CD4-positive, alpha-beta T cell (primary cell): ENCODE results near the gene ZNF330. TPM values are rescaled to one million over a fixed set of nuclear protein-coding genes. Genes with fewer than 3 reads are reported as not detected.

Experiments used
- ATAC-seq: fragments of 200-7000 bp; cut with Tn5 transposase; one replicate; pipeline ENCODE4 v1.10.0; 2022; ENCODE audit warnings: mild to moderate bottlenecking; ENCODE audit not compliant: poor library complexity
- CTCF ChIA-PET: fragments of 350-600 bp; sonication (Branson Sonifier 250); formaldehyde crosslinking; loops from one replicate; lab custom pipeline; 2021; ENCODE audit warnings: antibody characterized with exemption, inconsistent platforms; lab: Charles Lee
- POLR2A ChIA-PET: fragments of 350-600 bp; sonication (Branson Sonifier 250); formaldehyde crosslinking; loops from one replicate; lab custom pipeline; 2021; ENCODE audit warnings: antibody characterized with exemption, inconsistent platforms; lab: Charles Lee
- DNase-seq, 14 experiments: peaks; one replicate each; pipeline ENCODE4 v3.0.0-alpha.2; 2013 to 2020; ENCODE audit warnings: mixed read lengths in 2 of 14
- H3K27ac ChIP-seq, 2 donors: one replicate each; pipeline versions ENCODE4 v1.5.1 to v1.7.0; 2013; ENCODE audit warnings: low read length in 2 of 2, low read depth in 1 of 2, mild to moderate bottlenecking in 1 of 2
- H3K27me3 ChIP-seq, 2 experiments: 1 replicate in 1 of 2; 2 replicates in 1 of 2; pipeline versions ENCODE4 v1.6.1 to v1.7.0; 2013; ENCODE audit warnings: low read length in 2 of 2, control low read depth in 1 of 2, mild to moderate bottlenecking in 1 of 2, moderate library complexity in 1 of 2; ENCODE audit not compliant: insufficient read depth in 2 of 2, control insufficient read depth in 1 of 2
- H3K36me3 ChIP-seq: one replicate; pipeline ENCODE4 v1.6.1; 2013; ENCODE audit warnings: low read length, control low read depth; ENCODE audit not compliant: insufficient read depth
- H3K4me1 ChIP-seq: one replicate; pipeline ENCODE4 v1.6.1; 2013; ENCODE audit warnings: low read length, control low read depth; ENCODE audit not compliant: insufficient read depth
- H3K4me3 ChIP-seq: one replicate; pipeline ENCODE4 v1.5.1; 2013; ENCODE audit warnings: mild to moderate bottlenecking, low read length, moderate library complexity
- H3K9me3 ChIP-seq, 2 experiments: 1 replicate in 1 of 2; 2 replicates in 1 of 2; pipeline versions ENCODE4 v1.6.1 to v1.7.0; 2013; ENCODE audit warnings: low read length in 2 of 2, mild to moderate bottlenecking in 2 of 2, control low read depth in 1 of 2, moderate library complexity in 1 of 2; ENCODE audit not compliant: control insufficient read depth in 1 of 2, insufficient read depth in 1 of 2
- H3K27ac Mint-ChIP-seq: one replicate; pipeline ENCODE4 v1.8.0; 2020; ENCODE audit warnings: mixed read lengths
- H3K27me3 Mint-ChIP-seq: one replicate; pipeline ENCODE4 v1.8.0; 2021; ENCODE audit warnings: mixed read lengths
- H3K36me3 Mint-ChIP-seq: one replicate; pipeline ENCODE4 v1.8.0; 2021; ENCODE audit warnings: low read depth, mixed read lengths
- H3K4me1 Mint-ChIP-seq: one replicate; pipeline ENCODE4 v1.8.0; 2021; ENCODE audit warnings: low read depth, mixed read lengths
- H3K4me3 Mint-ChIP-seq: one replicate; pipeline ENCODE4 v1.8.0; 2020; ENCODE audit warnings: mild to moderate bottlenecking, mixed read lengths
- H3K9me3 Mint-ChIP-seq: one replicate; pipeline ENCODE4 v1.8.0; 2020; ENCODE audit warnings: mixed read lengths
- CTCF ChIP-seq: fragments of 200-600 bp; IDR thresholded peaks from one replicate; pipeline ENCODE4 v1.8.0; 2022; ENCODE audit warnings: antibody characterized with exemption, mild to moderate bottlenecking
- intact Hi-C, 2 experiments: fragments of 100-400 bp; cut with DNase I in 1 of 2; cut with micrococcal nuclease in 1 of 2; formaldehyde crosslinking; loops; one replicate each; pipeline versions ENCODE4 v1.15.1 to v1.9.0; 2023 to 2025; cut with DNase I, micrococcal nuclease
- total RNA-seq, 174 experiments: library from RNA in 2 of 174; stranded (reverse) in 2 of 174; gene quantifications; one replicate each; pipeline ENCODE4 v1.2.3 and lab custom pipeline; 2021 to 2026

ZNF330 gene
- total RNA-seq, 2 experiments from 2014 or later: 41.1 to 43.8 TPM

- Mint-ChIP-seq H3K27me3 (no peaks in the 10 kb centered on the region), H3K4me3 (no peak overlapping the region), H3K36me3 (no peaks in the 10 kb centered on the region), H3K4me1 (no peaks in the 10 kb centered on the region), H3K9me3 (no peaks in the 10 kb centered on the region), H3K27ac (no peak overlapping the region)
- ChIA-PET POLR2A (no interaction called here), CTCF (no interaction called here)
- Histone ChIP-seq H3K36me3 (no peaks in the 10 kb centered on the region), H3K4me3 (no peak overlapping the region), H3K27me3 (no peaks in the 10 kb centered on the region), H3K27ac (no peak overlapping the region), H3K4me1 (no peaks in the 10 kb centered on the region), H3K9me3 (no peaks in the 10 kb centered on the region)
- no peak for DNase-seq
- TF ChIP-seq CTCF: no peak
- intact Hi-C loops: no loop called here
- ATAC-seq: no peak
Measured at GRCh38 chr4:141247430-141247780, 26.7 kb downstream of the ZNF330 start.

DNA sequence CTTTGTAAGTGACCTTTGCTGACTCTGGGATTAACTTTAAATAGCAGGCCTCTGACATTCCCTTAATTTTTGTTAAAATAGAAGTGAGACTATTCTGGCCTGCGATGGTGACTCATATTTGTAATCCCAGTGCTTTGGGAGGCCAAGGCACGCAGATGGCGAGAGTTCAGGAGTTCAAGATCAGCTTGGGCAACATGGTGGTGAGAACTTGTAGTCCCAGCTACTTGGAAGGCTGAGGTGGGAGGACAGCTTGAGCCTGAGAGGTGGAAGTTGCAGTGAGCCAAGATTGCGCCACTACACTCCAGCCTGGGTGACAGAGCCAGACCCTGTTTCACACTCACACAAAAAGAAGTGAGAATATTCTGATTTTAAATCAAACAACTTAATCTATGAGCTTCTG, 27.3 kb downstream of the ZNF330 start:
- no peak overlapping the region for H3K27ac Mint-ChIP-seq
- ATAC-seq: no peak

GRCh38 chr4:141248486-141248885, 27.8 kb downstream of the ZNF330 start:
- H3K4me3 Mint-ChIP-seq: no peak overlapping the region
- ATAC-seq: no peak
- H3K4me1 Mint-ChIP-seq: no peaks in the 10 kb centered on the region
- Histone ChIP-seq H3K36me3 (no peaks in the 10 kb centered on the region), H3K27me3 (no peaks in the 10 kb centered on the region), H3K9me3 (no peaks in the 10 kb centered on the region), H3K4me3 (no peak overlapping the region), H3K4me1 (no peaks in the 10 kb centered on the region), H3K27ac (no peak overlapping the region)
- H3K36me3 Mint-ChIP-seq: no peaks in the 10 kb centered on the region
- no peaks in the 10 kb centered on the region for H3K9me3 Mint-ChIP-seq
- no peaks in the 10 kb centered on the region for H3K27me3 Mint-ChIP-seq
- no peak for TF ChIP-seq CTCF
- DNase-seq: no peak
- ChIA-PET CTCF (no interaction called here), POLR2A (no interaction called here)
- no peak overlapping the region for H3K27ac Mint-ChIP-seq
- intact Hi-C loops: no loop called here

More for the DNA sequence above, 27.3 kb downstream of the ZNF330 start:
- ChIA-PET POLR2A (no interaction called here), CTCF (no interaction called here)
- H3K4me1 Mint-ChIP-seq: no peaks in the 10 kb centered on the region
- no peaks in the 10 kb centered on the region for H3K9me3 Mint-ChIP-seq
- no peak overlapping the region for H3K4me3 ChIP-seq
- no peak for TF ChIP-seq CTCF
- no peaks in the 10 kb centered on the region for H3K4me1 ChIP-seq
- intact Hi-C loops: no loop called here
- DNase-seq: no peak
- no peaks in the 10 kb centered on the region for H3K27me3 Mint-ChIP-seq
- no peak overlapping the region for H3K27ac ChIP-seq
- H3K27me3 ChIP-seq: no peaks in the 10 kb centered on the region
- H3K4me3 Mint-ChIP-seq: no peak overlapping the region
- no peaks in the 10 kb centered on the region for H3K36me3 ChIP-seq
- no peaks in the 10 kb centered on the region for H3K9me3 ChIP-seq
- no peaks in the 10 kb centered on the region for H3K36me3 Mint-ChIP-seq
